Duodenal mucosa (tissue), 2 donors: ENCODE data around the gene TMEM63C.

Experiments
- H3K27ac ChIP-seq: one replicate; pipeline ENCODE4 v1.7.0; 2013; ENCODE audit warnings: low read depth, low read length
- H3K27me3 ChIP-seq, 2 donors: one replicate each; pipeline ENCODE4 v1.7.0; 2013; ENCODE audit warnings: low read length in 2 of 2, control low read depth in 1 of 2; ENCODE audit not compliant: insufficient read depth in 2 of 2, control insufficient read depth in 1 of 2
- H3K36me3 ChIP-seq, 2 donors: one replicate each; pipeline ENCODE4 v1.7.0; 2013; ENCODE audit warnings: low read length in 2 of 2, control low read depth in 1 of 2; ENCODE audit not compliant: insufficient read depth in 2 of 2, control insufficient read depth in 1 of 2
- H3K4me1 ChIP-seq, 2 donors: one replicate each; pipeline ENCODE4 v1.7.0; 2013; ENCODE audit warnings: low read length in 2 of 2, control low read depth in 1 of 2; ENCODE audit not compliant: insufficient read depth in 2 of 2, control insufficient read depth in 1 of 2
- H3K4me3 ChIP-seq, 2 donors: one replicate each; pipeline ENCODE4 v1.7.0; 2013; ENCODE audit warnings: low read length in 2 of 2, low read depth in 1 of 2
- H3K9ac ChIP-seq, 2 donors: one replicate each; pipeline ENCODE4 v1.7.0; 2013; ENCODE audit warnings: low read length in 2 of 2, low read depth in 1 of 2
- H3K9me3 ChIP-seq, 2 donors: one replicate each; pipeline ENCODE4 v1.7.0; 2013; ENCODE audit warnings: low read length in 2 of 2, control low read depth in 1 of 2; ENCODE audit not compliant: control insufficient read depth in 1 of 2

The TMEM63C gene

DNA sequence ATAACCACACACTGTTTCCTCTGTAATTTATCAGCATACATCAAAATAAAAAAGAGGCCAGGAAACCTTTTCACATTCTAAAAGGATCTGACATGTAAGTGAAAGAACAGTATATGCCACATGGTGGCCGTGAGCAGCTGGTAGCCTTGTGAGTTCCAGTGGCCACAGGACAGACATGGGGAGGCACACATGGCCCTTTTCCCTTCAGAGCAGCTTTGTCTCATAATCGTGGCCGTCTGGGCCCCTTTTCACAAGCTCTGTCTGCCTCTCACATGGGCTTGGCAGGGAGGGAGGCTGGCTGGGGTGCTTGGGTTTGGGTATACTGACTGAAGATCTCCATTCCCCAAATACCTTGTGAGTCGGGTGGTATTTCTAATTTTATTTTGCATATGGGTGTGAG is 38.5 kb upstream of the TMEM63C start:
- H3K9me3 ChIP-seq: no peaks in the 10 kb centered on the region
- no peak overlapping the region for H3K27ac ChIP-seq
- H3K9ac ChIP-seq: no peak overlapping the region
- H3K36me3 ChIP-seq: no peaks in the 10 kb centered on the region
- peaks cover 62 to 69% of the 10 kb centered on the region in 2 donors for H3K27me3 ChIP-seq
- H3K4me1 ChIP-seq: no peaks in the 10 kb centered on the region
- no peak overlapping the region for H3K4me3 ChIP-seq

GRCh38 chr14:77144412-77145115 is 37.0 kb upstream of the TMEM63C start:
- Histone ChIP-seq H3K4me3 (no peak overlapping the region), H3K36me3 (no peaks in the 10 kb centered on the region), H3K4me1 (no peaks in the 10 kb centered on the region), H3K27ac (no peak overlapping the region), H3K9me3 (no peaks in the 10 kb centered on the region), H3K27me3 (peaks cover 52 to 59% of the 10 kb centered on the region in 2 donors), H3K9ac (no peak overlapping the region)

GRCh38 chr14:77145975-77146740 is 35.4 kb upstream of the TMEM63C start:
- no peaks in the 10 kb centered on the region for H3K9me3 ChIP-seq
- H3K27ac ChIP-seq: no peak overlapping the region
- no peak overlapping the region for H3K9ac ChIP-seq
- no peaks in the 10 kb centered on the region for H3K4me1 ChIP-seq
- peaks cover 38 to 43% of the 10 kb centered on the region in 2 donors for H3K27me3 ChIP-seq
- H3K36me3 ChIP-seq: no peaks in the 10 kb centered on the region
- H3K4me3 ChIP-seq: no peak overlapping the region

- H3K9me3 ChIP-seq: no peaks in the 10 kb centered on the region
- no peaks in the 10 kb centered on the region for H3K4me1 ChIP-seq
- H3K36me3 ChIP-seq: no peaks in the 10 kb centered on the region
- H3K27ac ChIP-seq: no peak overlapping the region
- H3K27me3 ChIP-seq: peaks cover 22 to 29% of the 10 kb centered on the region in 2 donors
- no peak overlapping the region for H3K4me3 ChIP-seq
- H3K9ac ChIP-seq: no peak overlapping the region
Observed at GRCh38 chr14:77148510-77149231, 32.9 kb upstream of the TMEM63C start.

DNA sequence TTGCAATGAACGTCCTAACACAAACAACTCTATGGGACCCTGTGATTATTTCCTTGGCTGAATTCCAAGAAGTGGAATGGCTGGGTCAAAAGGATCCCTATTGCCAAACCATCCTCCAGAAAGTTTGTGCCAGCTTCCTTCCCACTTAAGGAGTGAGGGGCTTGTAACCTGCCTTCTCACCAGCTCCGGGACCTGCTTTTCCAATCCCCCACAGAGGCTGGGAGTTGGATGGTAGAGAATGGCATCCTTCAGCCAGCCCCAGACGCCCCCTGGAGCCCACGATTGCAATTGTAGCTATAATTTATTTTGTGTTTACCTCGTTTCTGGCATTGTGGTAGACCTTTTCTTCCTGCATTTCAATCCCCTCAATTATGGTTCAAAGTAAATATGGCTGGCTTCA is 30.4 kb upstream of the TMEM63C start:
- Histone ChIP-seq H3K27me3 (peaks cover 18 to 19% of the 10 kb centered on the region in 2 donors), H3K27ac (no peak overlapping the region), H3K9me3 (no peaks in the 10 kb centered on the region), H3K4me1 (no peaks in the 10 kb centered on the region), H3K4me3 (no peak overlapping the region), H3K36me3 (no peaks in the 10 kb centered on the region), H3K9ac (no peak overlapping the region)

- Histone ChIP-seq H3K27me3 (peaks cover 14 to 19% of the 10 kb centered on the region in 2 donors), H3K9me3 (no peaks in the 10 kb centered on the region), H3K36me3 (no peaks in the 10 kb centered on the region), H3K9ac (no peak overlapping the region), H3K27ac (no peak overlapping the region), H3K4me3 (no peak overlapping the region), H3K4me1 (no peaks in the 10 kb centered on the region)
Observed at GRCh38 chr14:77151918-77152588, 29.5 kb upstream of the TMEM63C start.

GRCh38 chr14:77153802-77154201 is 27.8 kb upstream of the TMEM63C start:
- no peaks in the 10 kb centered on the region for H3K36me3 ChIP-seq
- no peaks in the 10 kb centered on the region for H3K4me1 ChIP-seq
- no peak overlapping the region for H3K27ac ChIP-seq
- no peak overlapping the region for H3K4me3 ChIP-seq
- peaks cover 22 to 31% of the 10 kb centered on the region in 2 donors for H3K27me3 ChIP-seq
- no peaks in the 10 kb centered on the region for H3K9me3 ChIP-seq
- H3K9ac ChIP-seq: no peak overlapping the region

GRCh38 chr14:77154421-77154820 is 27.2 kb upstream of the TMEM63C start:
- Histone ChIP-seq H3K4me3 (no peak overlapping the region), H3K9ac (no peak overlapping the region), H3K9me3 (no peaks in the 10 kb centered on the region), H3K27me3 (peaks cover 28 to 33% of the 10 kb centered on the region in 2 donors), H3K36me3 (no peaks in the 10 kb centered on the region), H3K27ac (no peak overlapping the region), H3K4me1 (no peaks in the 10 kb centered on the region)

DNA sequence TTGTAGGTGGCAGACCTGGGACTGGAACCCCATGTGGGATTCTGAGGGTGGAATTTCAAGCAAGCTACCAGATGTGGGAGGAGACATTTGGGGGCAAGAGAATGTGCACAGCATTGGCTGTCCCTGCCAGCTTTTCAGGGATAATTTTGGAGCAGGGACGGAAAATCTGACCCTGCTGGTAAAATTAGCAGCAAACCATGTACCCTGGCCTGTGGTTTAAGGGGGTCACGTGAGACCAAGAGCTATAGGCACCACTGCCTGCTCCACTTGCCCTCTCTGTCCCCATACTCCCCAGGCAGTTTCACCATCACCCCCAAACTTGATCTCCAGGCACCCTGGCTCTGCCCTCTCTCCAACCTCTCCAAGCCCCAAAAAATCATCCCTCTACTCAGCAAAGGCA is 26.5 kb upstream of the TMEM63C start:
- H3K9ac ChIP-seq: no peak overlapping the region
- no peaks in the 10 kb centered on the region for H3K4me1 ChIP-seq

More for the DNA sequence above, 26.5 kb upstream of the TMEM63C start:
- no peaks in the 10 kb centered on the region for H3K36me3 ChIP-seq
- peaks cover 28 to 33% of the 10 kb centered on the region in 2 donors for H3K27me3 ChIP-seq
- no peak overlapping the region for H3K4me3 ChIP-seq
- H3K9me3 ChIP-seq: no peaks in the 10 kb centered on the region
- no peak overlapping the region for H3K27ac ChIP-seq
